NOMO-1 (cell line): Measurements from ENCODE around the gene RHEBL1.

ENCODE experiments used
- DNase-seq, 2 experiments: peaks; one replicate each; lab custom pipeline; 2025; ENCODE audit not compliant: unreplicated experiment in 2 of 2; lab: John Stamatoyannopoulos, UW

Gene RHEBL1

GRCh38 chr12:49069507-49070346 is at the start of gene RHEBL1:
Gene RHEBL1 (minus strand): TSS chr12:49069979. CDS start chr12:49069785, 194 bp downstream.
- peak; percentile 98 to 99 for DNase-seq

- DNase-seq = no peak
Observed at GRCh38 chr12:49111206-49111605, 41.4 kb upstream of the RHEBL1 start.

- DNase-seq = peak; percentile 98 to 99
Observed at GRCh38 chr12:49110464-49111155, 40.8 kb upstream of the RHEBL1 start, which contains the start of gene LMBR1L. Gene LMBR1L (minus strand): TSS chr12:49110847. CDS start chr12:49110555, 292 bp downstream.

GRCh38 chr12:49109641-49110463 is 40.1 kb upstream of the RHEBL1 start:
- no peak for DNase-seq

GRCh38 chr12:49108958-49109404 is 39.2 kb upstream of the RHEBL1 start:
- DNase-seq = peak; percentile 51 to 74

- DNase-seq = no peak
Observed at GRCh38 chr12:49105504-49106084, 35.8 kb upstream of the RHEBL1 start.

- DNase-seq = no peak
Observed at GRCh38 chr12:49104822-49105221, 35.0 kb upstream of the RHEBL1 start.

GRCh38 chr12:49100380-49100779 is 30.6 kb upstream of the RHEBL1 start:
- no peak for DNase-seq

- DNase-seq = no peak
Observed at GRCh38 chr12:49098703-49099102, 28.9 kb upstream of the RHEBL1 start.

- peak; percentile 19 to 21 for DNase-seq
Observed at GRCh38 chr12:49098035-49098451, 28.3 kb upstream of the RHEBL1 start.

- no peak for DNase-seq
Observed at GRCh38 chr12:49097381-49097780, 27.6 kb upstream of the RHEBL1 start.

- DNase-seq = no peak
Observed at GRCh38 chr12:49094975-49095365, 25.2 kb upstream of the RHEBL1 start.

- no peak for DNase-seq
Observed at GRCh38 chr12:49094160-49094974, 24.6 kb upstream of the RHEBL1 start, which contains the start of gene DHH. Gene DHH (minus strand): TSS chr12:49094801. CDS start chr12:49094512, 289 bp downstream.

GRCh38 chr12:49093792-49094159 is 24.0 kb upstream of the RHEBL1 start:
- no peak for DNase-seq

GRCh38 chr12:49092816-49093406 is 23.1 kb upstream of the RHEBL1 start:
- no peak for DNase-seq

- no peak for DNase-seq
Observed at GRCh38 chr12:49092086-49092815, 22.5 kb upstream of the RHEBL1 start.

- no peak for DNase-seq
Observed at GRCh38 chr12:49091836-49092085, 22.0 kb upstream of the RHEBL1 start.

- no peak for DNase-seq
Observed at GRCh38 chr12:49091056-49091835, 21.5 kb upstream of the RHEBL1 start.
